ENCODE results near the gene GDPGP1.

DNA sequence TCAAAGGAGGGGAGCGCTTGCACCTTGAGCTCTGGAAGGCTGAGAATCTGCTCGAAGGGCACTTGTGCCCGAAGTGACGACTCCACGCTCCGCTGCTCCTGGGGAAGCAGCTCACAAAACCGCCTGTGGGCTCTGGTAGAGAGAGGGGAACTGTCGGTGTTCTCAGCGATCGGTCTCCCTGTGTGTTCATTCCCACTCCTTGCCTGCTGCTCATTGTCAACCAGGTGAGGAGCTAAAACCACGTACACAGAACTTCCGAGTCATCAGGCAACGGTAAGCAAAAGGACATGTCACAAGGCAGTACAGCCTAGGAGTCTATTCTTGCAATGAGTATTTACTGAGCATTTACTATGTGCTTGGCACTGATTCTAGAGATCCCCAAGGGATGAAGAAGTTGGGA lies 1.8 kb upstream of the GDPGP1 start:
- TF ChIP-seq, protein P1, sequence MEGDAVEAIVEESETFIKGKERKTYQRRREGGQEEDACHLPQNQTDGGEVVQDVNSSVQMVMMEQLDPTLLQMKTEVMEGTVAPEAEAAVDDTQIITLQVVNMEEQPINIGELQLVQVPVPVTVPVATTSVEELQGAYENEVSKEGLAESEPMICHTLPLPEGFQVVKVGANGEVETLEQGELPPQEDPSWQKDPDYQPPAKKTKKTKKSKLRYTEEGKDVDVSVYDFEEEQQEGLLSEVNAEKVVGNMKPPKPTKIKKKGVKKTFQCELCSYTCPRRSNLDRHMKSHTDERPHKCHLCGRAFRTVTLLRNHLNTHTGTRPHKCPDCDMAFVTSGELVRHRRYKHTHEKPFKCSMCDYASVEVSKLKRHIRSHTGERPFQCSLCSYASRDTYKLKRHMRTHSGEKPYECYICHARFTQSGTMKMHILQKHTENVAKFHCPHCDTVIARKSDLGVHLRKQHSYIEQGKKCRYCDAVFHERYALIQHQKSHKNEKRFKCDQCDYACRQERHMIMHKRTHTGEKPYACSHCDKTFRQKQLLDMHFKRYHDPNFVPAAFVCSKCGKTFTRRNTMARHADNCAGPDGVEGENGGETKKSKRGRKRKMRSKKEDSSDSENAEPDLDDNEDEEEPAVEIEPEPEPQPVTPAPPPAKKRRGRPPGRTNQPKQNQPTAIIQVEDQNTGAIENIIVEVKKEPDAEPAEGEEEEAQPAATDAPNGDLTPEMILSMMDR (IDR thresholded peaks at IDR 0.05), result no peak
- TF ChIP-seq POLR2A (IDR thresholded peaks at IDR 0.05), result no peak
